Measurements from ENCODE around the gene CDK16. TPM values are rescaled to one million over a fixed set of nuclear protein-coding genes. Genes with fewer than 3 reads are reported as not detected.

CDK16 gene
- total and polyA plus RNA-seq, 8 donors: 29.9 to 47.9 (median 37.1) TPM

Other genes with a start within 250 kb of the CDK16 start
- gene RGN, start 140.2 kb upstream of the CDK16 start, total RNA-seq: 10 to 100 TPM; 11.2 to 30.1 (median 20.0) TPM
- gene RGN, start 140.2 kb upstream of the CDK16 start, polyA plus RNA-seq: 10 to 100 TPM; 21.3 to 32.1 TPM
- 10 to 100 TPM; 33.7 to 49.3 (median 45.8) TPM for gene NDUFB11, start 74.0 kb upstream of the CDK16 start, total RNA-seq
- gene NDUFB11, start 74.0 kb upstream of the CDK16 start, polyA plus RNA-seq: 10 to 100 TPM; 41.5 to 51.4 TPM
- 10 to 100 TPM; 13.3 to 24.9 (median 18.7) TPM for gene RBM10, start 73.5 kb upstream of the CDK16 start, total RNA-seq
- 10 to 100 TPM; 36.2 to 42.0 TPM for gene RBM10, start 73.5 kb upstream of the CDK16 start, polyA plus RNA-seq
- gene UBA1, start 24.9 kb upstream of the CDK16 start, total RNA-seq: 100 to 1,000 TPM in 1 of 6 donors, 10 to 100 TPM in 5; 49.0 to 117 (median 64.0) TPM
- gene UBA1, start 24.9 kb upstream of the CDK16 start, polyA plus RNA-seq: 100 to 1,000 TPM in 1 of 2 donors, 10 to 100 TPM in 1; 62.2 to 101 TPM
- 10 to 100 TPM; 17.6 to 31.6 (median 22.5) TPM for gene USP11, start 14.3 kb downstream of the CDK16 start, total RNA-seq
- gene USP11, start 14.3 kb downstream of the CDK16 start, polyA plus RNA-seq: 10 to 100 TPM; 30.8 to 58.4 TPM
- under 1 TPM in 5 of 6 donors, not detected in 1; 0.04 to 0.28 (median 0.14) TPM for gene ZNF157, start 151.9 kb downstream of the CDK16 start, total RNA-seq
- under 1 TPM; 0.08 to 0.14 TPM for gene ZNF157, start 151.9 kb downstream of the CDK16 start, polyA plus RNA-seq

All from pancreas (tissue), 8 donors.